Neural crest cell (in vitro differentiated cells): Measurements from ENCODE around the gene NIPBL. TPM values are rescaled to one million over a fixed set of nuclear protein-coding genes. Genes with fewer than 3 reads are reported as not detected.
"Not testable (repeated sequence)": the region's sequence is repeated elsewhere in the genome, so short reads cannot be mapped to it uniquely, and the experiment has no call there.

Source experiments
- DNase-seq: peaks from one replicate; pipeline ENCODE4 v3.0.0; 2021; ENCODE audit warnings: low read depth, mixed read lengths, low spot score
- H3K27ac Mint-ChIP-seq: one replicate; pipeline ENCODE4 v1.8.0; 2021; ENCODE audit warnings: mild to moderate bottlenecking, mixed read lengths; ENCODE audit not compliant: unreplicated experiment
- H3K27me3 Mint-ChIP-seq: 2 replicates; pipeline ENCODE4 v1.8.0; 2021; ENCODE audit warnings: low read depth, mild to moderate bottlenecking, mixed read lengths
- H3K36me3 Mint-ChIP-seq: 2 replicates; pipeline ENCODE4 v1.8.0; 2021; ENCODE audit warnings: low read depth, mild to moderate bottlenecking, mixed read lengths
- H3K4me1 Mint-ChIP-seq: 2 replicates; pipeline ENCODE4 v1.8.0; 2021; ENCODE audit warnings: mixed read lengths
- H3K4me3 Mint-ChIP-seq: one replicate; pipeline ENCODE4 v1.8.0; 2021; ENCODE audit warnings: mild to moderate bottlenecking, mixed read lengths
- H3K9me3 Mint-ChIP-seq: 2 replicates; pipeline ENCODE4 v1.8.0; 2021; ENCODE audit warnings: mixed read lengths
- CTCF ChIP-seq: fragments of 200-600 bp; sonication (generic); conservative IDR thresholded peaks from 2 replicates; pipeline ENCODE4 v1.5.0; 2021; ENCODE audit warnings: antibody characterized with exemption, mild to moderate bottlenecking
- total RNA-seq: library from RNA; stranded (reverse); gene quantifications from 2 replicates; pipeline ENCODE4 v1.2.1, GENCODE V29; 2021

The NIPBL gene
- total RNA-seq, 1 donor from 2014 or later = 66.3 TPM

DNA sequence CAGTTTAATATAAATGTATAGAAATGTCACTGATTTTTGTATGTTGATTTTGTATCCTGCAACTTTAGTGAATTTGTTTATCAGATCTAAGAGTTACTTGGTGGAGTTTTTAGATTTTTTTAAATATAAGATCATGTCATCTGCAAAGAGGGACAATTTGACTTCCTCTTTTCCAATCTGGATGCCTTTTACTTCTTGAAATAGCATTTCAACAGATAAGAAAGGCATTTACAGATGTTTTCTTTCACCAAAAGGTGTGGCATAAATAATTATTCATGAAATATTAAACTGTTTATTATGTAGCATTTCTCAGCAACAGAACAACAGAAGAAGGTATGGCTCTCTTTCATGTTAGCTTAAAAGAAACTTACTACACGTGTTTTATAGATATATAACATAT is 34.9 kb upstream of the NIPBL start:
- no peak for TF ChIP-seq CTCF
- H3K36me3 Mint-ChIP-seq = no peaks in the 10 kb centered on the region
- DNase-seq = no peak
- no peaks in the 10 kb centered on the region for H3K4me1 Mint-ChIP-seq
- H3K9me3 Mint-ChIP-seq = peaks cover 2% of the 10 kb centered on the region
- no peak overlapping the region for H3K4me3 Mint-ChIP-seq
- H3K27ac Mint-ChIP-seq = no peak overlapping the region
- H3K27me3 Mint-ChIP-seq = no peaks in the 10 kb centered on the region

GRCh38 chr5:36842087-36842486 is 34.5 kb upstream of the NIPBL start:
- Mint-ChIP-seq H3K9me3 (peaks cover 2% of the 10 kb centered on the region), H3K4me3 (no peak overlapping the region), H3K4me1 (no peaks in the 10 kb centered on the region), H3K27me3 (no peaks in the 10 kb centered on the region), H3K27ac (no peak overlapping the region), H3K36me3 (no peaks in the 10 kb centered on the region)
- TF ChIP-seq CTCF = no peak
- no peak for DNase-seq

DNA sequence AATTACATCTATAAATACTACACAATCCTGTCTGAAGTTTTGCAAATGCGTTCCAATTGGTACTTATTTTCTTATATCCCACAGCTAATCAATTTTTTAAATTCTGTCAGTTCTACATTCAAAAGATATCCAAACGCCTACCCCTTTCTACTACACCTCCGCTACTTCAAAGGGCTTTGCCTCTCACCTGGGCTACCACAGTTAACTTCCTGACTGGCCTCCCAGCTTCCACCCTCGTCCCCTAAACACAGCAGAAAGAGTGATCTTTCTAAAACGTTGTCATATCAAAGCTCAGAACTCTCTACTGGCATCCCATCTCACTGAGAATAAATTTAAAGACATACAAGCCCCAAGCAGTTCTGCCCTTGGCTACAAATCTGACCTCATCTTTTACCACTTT is 32.3 kb upstream of the NIPBL start:
- Mint-ChIP-seq H3K4me3 (no peak overlapping the region), H3K4me1 (no peaks in the 10 kb centered on the region)

DNA sequence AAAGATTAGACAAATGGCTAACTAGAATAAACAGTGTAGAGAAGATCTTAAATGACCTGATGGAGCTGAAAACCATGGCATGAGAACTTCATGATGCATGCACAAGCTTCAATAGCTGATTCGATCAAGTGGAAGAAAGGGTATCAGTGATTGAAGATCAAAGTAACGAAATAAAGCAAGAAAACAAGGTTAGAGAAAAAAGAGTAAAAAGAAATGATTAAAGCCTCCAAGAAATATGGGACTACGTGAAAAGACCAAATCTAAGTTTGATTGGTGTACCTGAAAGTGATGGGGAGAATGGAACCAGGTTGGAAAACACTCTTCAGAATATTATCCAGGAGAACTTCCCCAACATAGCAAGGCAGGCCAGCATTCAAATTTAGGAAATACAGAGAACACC is 28.0 kb upstream of the NIPBL start:
- H3K4me1 Mint-ChIP-seq = not testable (repeated sequence)

More for the DNA sequence above, 32.3 kb upstream of the NIPBL start:
- TF ChIP-seq CTCF = no peak
- Mint-ChIP-seq H3K9me3 (peaks cover 2% of the 10 kb centered on the region), H3K27me3 (no peaks in the 10 kb centered on the region), H3K27ac (no peak overlapping the region), H3K36me3 (no peaks in the 10 kb centered on the region)
- no peak for DNase-seq

GRCh38 chr5:36852903-36853302 is 23.7 kb upstream of the NIPBL start:
- not testable (repeated sequence) for H3K4me1 Mint-ChIP-seq, H3K27ac Mint-ChIP-seq, H3K9me3 Mint-ChIP-seq, H3K27me3 Mint-ChIP-seq, H3K36me3 Mint-ChIP-seq, H3K4me3 Mint-ChIP-seq, DNase-seq

More for the DNA sequence above, 28.0 kb upstream of the NIPBL start:
- H3K27ac Mint-ChIP-seq, DNase-seq, H3K36me3 Mint-ChIP-seq, H3K27me3 Mint-ChIP-seq, H3K4me3 Mint-ChIP-seq, H3K9me3 Mint-ChIP-seq: not testable (repeated sequence)

DNA sequence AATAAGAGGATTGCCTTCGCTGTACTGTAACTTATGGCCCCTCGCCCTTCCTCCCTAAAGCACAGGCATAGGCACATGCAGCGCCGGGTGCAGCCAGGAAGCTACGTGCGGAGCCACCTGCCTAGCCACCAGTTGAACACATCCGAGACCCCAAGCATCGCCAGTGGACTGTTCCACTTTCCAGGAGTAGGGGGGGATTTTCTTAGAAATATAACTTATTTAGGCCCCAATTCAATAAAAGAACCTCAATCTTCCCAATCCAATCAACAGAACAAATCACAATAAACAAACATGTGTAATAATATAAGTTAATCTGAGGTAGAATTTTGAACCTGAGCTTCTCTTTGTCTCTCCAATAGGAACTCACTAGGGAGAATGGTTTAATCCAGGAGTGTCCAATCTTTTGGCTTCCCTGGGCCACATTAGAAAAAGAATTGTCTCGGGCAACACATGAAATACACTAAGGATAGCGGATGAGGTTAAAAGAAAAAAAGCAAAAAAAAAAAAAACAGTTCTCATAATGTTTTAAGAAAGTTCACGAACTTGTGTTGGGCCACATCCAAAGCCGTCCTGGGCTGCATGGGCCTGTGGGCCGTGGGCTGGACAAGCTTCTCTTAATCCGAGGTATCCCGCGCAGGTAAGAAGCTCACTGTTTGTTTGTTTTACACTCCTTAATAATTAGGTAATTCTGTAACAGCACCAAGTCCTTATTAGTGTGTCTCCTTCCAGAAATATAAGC is 22.0 kb upstream of the NIPBL start:
- H3K4me1 Mint-ChIP-seq = no peaks in the 10 kb centered on the region
- no peak for DNase-seq
- TF ChIP-seq CTCF = no peak
- peaks cover 4% of the 10 kb centered on the region for H3K9me3 Mint-ChIP-seq
- no peak overlapping the region for H3K27ac Mint-ChIP-seq
- H3K27me3 Mint-ChIP-seq = peaks cover 6% of the 10 kb centered on the region
- no peak overlapping the region for H3K4me3 Mint-ChIP-seq
- no peaks in the 10 kb centered on the region for H3K36me3 Mint-ChIP-seq
